ENCODE measurements around the gene MANEA.

- TF ChIP-seq CTCF (optimal IDR thresholded peaks at IDR 0.05 in 1 of 3, IDR thresholded peaks at IDR 0.05 in 1 of 3, conservative IDR thresholded peaks at IDR 0.05 in 1 of 3; ENCODE audit: extremely low read depth in 1 of 3, insufficient read depth in 2 of 3, low read length in 3 of 3) (no peak), EZH2 (IDR thresholded peaks at IDR 0.05; ENCODE audit: low read length) (no peak)
These were observed 59.5 kb downstream of the MANEA start for GRCh38 chr6:95636552-95637431.

Measured in keratinocyte (primary cell).